Ectodermal cell (in vitro differentiated cells): ENCODE data around the gene FBXL7.

Source experiments
- H3K27ac ChIP-seq: 2 replicates; pipeline ENCODE4 v1.7.0; 2013; ENCODE audit warnings: mild to moderate bottlenecking, low read depth, low read length; ENCODE audit not compliant: insufficient read depth, poor library complexity, severe bottlenecking
- H3K27me3 ChIP-seq: 2 replicates; pipeline ENCODE4 v1.7.0; 2013; ENCODE audit warnings: mild to moderate bottlenecking, low read length; ENCODE audit not compliant: insufficient read depth, control insufficient read depth, poor library complexity, severe bottlenecking
- H3K36me3 ChIP-seq: one replicate; pipeline ENCODE4 v1.7.0; 2013; ENCODE audit warnings: low read length; ENCODE audit not compliant: control insufficient read depth, insufficient read depth
- H3K4me1 ChIP-seq: one replicate; pipeline ENCODE4 v1.7.0; 2013; ENCODE audit warnings: low read length; ENCODE audit not compliant: control insufficient read depth, insufficient read depth
- H3K4me3 ChIP-seq: 2 replicates; pipeline ENCODE4 v1.7.0; 2013; ENCODE audit warnings: low read depth, low read length, control low read depth; ENCODE audit not compliant: insufficient read depth
- H3K9me3 ChIP-seq: 2 replicates; pipeline ENCODE4 v1.7.0; 2013; ENCODE audit warnings: mild to moderate bottlenecking, low read length, moderate library complexity; ENCODE audit not compliant: control insufficient read depth
- WGBS, 2 experiments: methylation state at CpG; one replicate each; pipeline ENCODE4 v1.1.7; 2013; ENCODE audit warnings: missing lambda C conversion rate in 2 of 2; 5-methylcytosine and 5-hydroxymethylcytosine counted together

The FBXL7 gene

GRCh38 chr5:15676591-15676990 lies 176.6 kb downstream of the FBXL7 start:
- Histone ChIP-seq H3K4me1 (no peaks in the 10 kb centered on the region), H3K27ac (no peak overlapping the region), H3K27me3 (no peaks in the 10 kb centered on the region), H3K36me3 (no peaks in the 10 kb centered on the region), H3K9me3 (no peaks in the 10 kb centered on the region), H3K4me3 (no peak overlapping the region)
- 86 to 89% methylated on average over 1 of the region's 1 CpG for WGBS, 2 experiments

DNA sequence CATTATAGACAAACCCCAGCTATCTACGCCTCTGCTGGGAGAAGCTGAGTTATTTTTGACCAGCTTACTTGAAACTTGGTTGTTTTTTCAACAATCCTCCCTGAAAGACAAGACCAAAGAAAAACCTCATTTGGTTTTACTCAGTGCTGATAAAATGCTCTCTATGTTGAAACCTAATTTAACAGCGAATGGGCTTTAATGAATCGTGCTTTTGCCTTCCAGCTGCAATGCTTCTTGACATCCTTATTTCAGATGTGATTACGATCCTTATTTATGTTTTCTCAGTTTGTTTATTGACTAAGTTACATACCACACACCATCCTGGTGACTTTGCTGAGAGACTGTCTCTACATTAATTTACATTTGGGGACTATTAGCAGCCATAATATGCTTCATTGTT lies 179.2 kb downstream of the FBXL7 start:
- no peak overlapping the region for H3K4me3 ChIP-seq
- H3K4me1 ChIP-seq = no peaks in the 10 kb centered on the region
- H3K27ac ChIP-seq = no peak overlapping the region
- 93 to 94% methylated on average over 3 to 4 of the region's 4 CpGs for WGBS, 2 experiments
- H3K36me3 ChIP-seq = no peaks in the 10 kb centered on the region
- no peaks in the 10 kb centered on the region for H3K9me3 ChIP-seq
- no peaks in the 10 kb centered on the region for H3K27me3 ChIP-seq

DNA sequence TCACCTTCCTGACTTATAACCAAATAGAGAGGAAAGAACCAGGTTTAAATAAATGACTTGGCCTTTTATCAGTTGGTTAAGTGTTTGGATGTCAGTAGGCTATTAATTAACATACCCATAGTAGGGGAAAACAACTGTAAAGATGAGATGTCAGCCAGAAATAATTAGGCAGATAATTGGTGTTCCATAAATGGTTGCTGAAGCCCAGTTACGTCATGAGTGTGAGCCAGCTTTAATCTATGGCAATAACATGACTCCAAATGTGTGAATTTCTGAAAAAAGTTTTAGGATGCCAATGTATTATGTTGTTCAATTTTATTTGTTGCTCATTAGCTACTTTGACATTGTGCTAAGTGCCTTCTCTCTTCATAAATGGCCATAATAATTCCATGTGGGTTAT lies 180.5 kb downstream of the FBXL7 start:
- 84 to 89% methylated on average over 1 of the region's 1 CpG for WGBS, 2 experiments

GRCh38 chr5:15682122-15682521 lies 182.1 kb downstream of the FBXL7 start:
- Histone ChIP-seq H3K27me3 (no peaks in the 10 kb centered on the region), H3K4me1 (no peaks in the 10 kb centered on the region), H3K27ac (no peak overlapping the region), H3K9me3 (no peaks in the 10 kb centered on the region), H3K4me3 (no peak overlapping the region), H3K36me3 (no peaks in the 10 kb centered on the region)
- 92 to 94% methylated on average over 3 of the region's 3 CpGs for WGBS, 2 experiments

More for the DNA sequence above, 180.5 kb downstream of the FBXL7 start:
- no peaks in the 10 kb centered on the region for H3K27me3 ChIP-seq
- no peaks in the 10 kb centered on the region for H3K4me1 ChIP-seq
- no peak overlapping the region for H3K27ac ChIP-seq
- H3K9me3 ChIP-seq = no peaks in the 10 kb centered on the region
- H3K36me3 ChIP-seq = no peaks in the 10 kb centered on the region
- no peak overlapping the region for H3K4me3 ChIP-seq

GRCh38 chr5:15682566-15682965 lies 182.6 kb downstream of the FBXL7 start:
- H3K9me3 ChIP-seq = no peaks in the 10 kb centered on the region
- H3K27ac ChIP-seq = no peak overlapping the region
- 93% methylated on average over 1 of the region's 1 CpG; no CpG with 5 or more reads in 1 of the 2 experiments for WGBS, 2 experiments
- H3K27me3 ChIP-seq = no peaks in the 10 kb centered on the region
- H3K4me3 ChIP-seq = no peak overlapping the region
- no peaks in the 10 kb centered on the region for H3K4me1 ChIP-seq
- no peaks in the 10 kb centered on the region for H3K36me3 ChIP-seq

- Histone ChIP-seq H3K27ac (no peak overlapping the region), H3K4me1 (no peaks in the 10 kb centered on the region), H3K4me3 (no peak overlapping the region), H3K27me3 (no peaks in the 10 kb centered on the region), H3K9me3 (no peaks in the 10 kb centered on the region), H3K36me3 (no peaks in the 10 kb centered on the region)
- 65 to 67% methylated on average over 5 of the region's 5 CpGs for WGBS, 2 experiments
These were observed 183.4 kb downstream of the FBXL7 start for GRCh38 chr5:15683332-15683731.

GRCh38 chr5:15687401-15687800 lies 187.4 kb downstream of the FBXL7 start:
- H3K4me3 ChIP-seq = no peak overlapping the region
- no peaks in the 10 kb centered on the region for H3K27me3 ChIP-seq
- no peaks in the 10 kb centered on the region for H3K9me3 ChIP-seq
- WGBS, 2 experiments = 77 to 89% methylated on average over 2 of the region's 3 CpGs
- no peaks in the 10 kb centered on the region for H3K36me3 ChIP-seq
- H3K4me1 ChIP-seq = peaks cover 10% of the 10 kb centered on the region
- H3K27ac ChIP-seq = no peak overlapping the region

DNA sequence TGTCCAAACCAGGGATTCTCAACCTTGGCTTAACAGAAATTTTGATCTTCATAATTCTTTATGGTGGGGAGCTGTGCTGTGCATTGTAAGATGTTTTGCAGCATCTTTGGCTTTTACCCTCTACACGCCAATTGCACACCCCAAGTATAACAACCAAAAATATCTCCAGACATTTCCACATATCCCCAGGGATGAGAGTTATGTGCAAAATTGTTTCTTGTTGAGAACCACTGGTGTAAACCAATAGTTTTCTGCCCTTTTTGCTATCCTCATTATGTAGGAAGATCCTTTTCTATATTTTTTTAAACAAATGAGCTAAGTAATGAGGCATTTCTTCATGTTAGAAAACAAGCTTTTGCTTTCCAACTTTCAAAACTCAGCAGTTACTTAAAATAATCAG lies 189.9 kb downstream of the FBXL7 start:
- Histone ChIP-seq H3K4me1 (peaks cover 13% of the 10 kb centered on the region), H3K27me3 (no peaks in the 10 kb centered on the region)
- WGBS, 2 experiments = no CpG with 5 or more reads among the region's 1 CpG

GRCh38 chr5:15690611-15691010 lies 190.6 kb downstream of the FBXL7 start:
- Histone ChIP-seq H3K9me3 (no peaks in the 10 kb centered on the region), H3K36me3 (no peaks in the 10 kb centered on the region), H3K4me1 (peaks cover 21% of the 10 kb centered on the region), H3K4me3 (no peak overlapping the region), H3K27ac (no peak overlapping the region), H3K27me3 (no peaks in the 10 kb centered on the region)
- 88 to 89% methylated on average over 1 of the region's 1 CpG for WGBS, 2 experiments

More for the DNA sequence above, 189.9 kb downstream of the FBXL7 start:
- Histone ChIP-seq H3K9me3 (no peaks in the 10 kb centered on the region), H3K36me3 (no peaks in the 10 kb centered on the region), H3K27ac (no peak overlapping the region), H3K4me3 (no peak overlapping the region)

- H3K4me3 ChIP-seq = no peak overlapping the region
- peaks cover 21% of the 10 kb centered on the region for H3K4me1 ChIP-seq
- WGBS, 2 experiments = 82 to 92% methylated on average over 5 of the region's 5 CpGs
- no peaks in the 10 kb centered on the region for H3K36me3 ChIP-seq
- no peak overlapping the region for H3K27ac ChIP-seq
- H3K9me3 ChIP-seq = no peaks in the 10 kb centered on the region
- no peaks in the 10 kb centered on the region for H3K27me3 ChIP-seq
These were observed 191.5 kb downstream of the FBXL7 start for GRCh38 chr5:15691521-15691920.
